Stimulated activated CD8-positive, alpha-beta memory T cell treated with anti-CD3 and anti-CD28 coated beads, Interleukin-7, amount 100 ng/mL, for 4 hours (primary cell): ENCODE results near the gene CLTC.

Experiments
- DNase-seq, 2 donors: peaks; one replicate each; pipeline ENCODE4 v3.0.0-alpha.2; 2020; ENCODE audit warnings: low read depth in 2 of 2

CLTC gene

GRCh38 chr17:59725691-59726090, 106.0 kb downstream of the CLTC start:
- no peak for DNase-seq

GRCh38 chr17:59727817-59728533, 108.3 kb downstream of the CLTC start:
- DNase-seq = no peak

- DNase-seq = no peak
Observed at GRCh38 chr17:59730268-59730834, 110.7 kb downstream of the CLTC start.

DNA sequence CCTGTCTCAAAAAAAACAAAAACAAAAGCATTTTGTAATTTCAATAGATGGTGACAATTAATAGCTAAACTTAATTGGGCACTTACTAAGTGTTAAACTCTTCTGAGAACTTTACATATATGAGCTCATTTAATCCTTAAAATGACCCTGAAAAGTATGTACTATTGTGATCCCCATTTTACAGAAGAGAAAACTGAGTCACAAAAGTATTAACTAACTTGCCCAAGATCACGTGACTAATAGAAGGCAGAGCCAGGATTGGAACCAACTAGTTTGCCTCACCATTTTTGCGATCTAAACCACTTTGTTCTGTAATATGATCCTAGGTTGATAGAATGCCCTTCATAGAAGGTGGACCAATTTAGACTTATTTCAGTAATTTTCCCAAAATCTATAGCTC, 114.0 kb downstream of the CLTC start:
- no peak for DNase-seq

DNA sequence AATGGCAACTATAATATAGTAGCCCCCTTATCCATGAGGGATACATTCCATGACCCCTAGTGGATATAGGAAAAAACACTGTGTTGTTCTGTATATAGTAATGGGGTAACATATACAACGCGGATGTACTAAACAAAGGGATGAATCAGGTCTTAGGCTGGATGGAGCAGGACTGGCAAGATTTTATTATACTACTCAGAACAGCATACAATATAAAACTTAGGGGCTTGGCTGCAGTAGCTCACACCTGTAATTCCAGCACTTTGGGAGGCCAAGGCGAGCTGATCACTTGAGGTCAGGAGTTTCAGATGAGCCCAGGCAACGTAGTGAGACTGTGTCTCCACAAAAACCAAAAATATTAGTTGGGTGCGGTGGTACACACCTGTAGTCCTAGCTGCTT, 114.5 kb downstream of the CLTC start:
- no peak for DNase-seq

DNA sequence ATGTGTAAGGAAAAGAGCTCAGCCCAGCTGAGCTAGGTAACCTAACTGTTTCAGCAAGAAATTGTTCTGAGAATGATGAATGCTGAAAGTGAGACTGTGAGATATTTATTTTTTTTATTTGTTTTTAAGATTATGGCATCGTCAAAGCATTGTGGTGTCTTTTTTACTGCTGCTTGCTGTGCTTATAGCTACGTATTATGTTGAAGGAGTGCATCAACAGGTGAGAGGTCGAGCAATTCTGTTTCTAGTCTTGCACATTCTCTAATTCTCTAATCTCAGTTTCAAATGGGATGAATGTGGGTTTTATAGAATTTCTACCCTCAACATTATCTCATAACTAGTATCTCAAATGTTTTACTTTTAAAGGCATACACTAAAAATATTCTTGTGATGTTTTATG, 117.6 kb downstream of the CLTC start:
- DNase-seq = no peak

- no peak for DNase-seq
Observed at GRCh38 chr17:59743842-59744241, 124.1 kb downstream of the CLTC start.

- DNase-seq = no peak
Observed at GRCh38 chr17:59745040-59745439, 125.3 kb downstream of the CLTC start.
